Parathyroid adenoma (tissue), 2 donors: Measurements from ENCODE around the gene MRPS24.

ENCODE experiments used
- H2AFZ ChIP-seq: fragments of 300-600 bp; sonication (generic); one replicate; pipeline ENCODE4 v1.7.0; 2017; ENCODE audit warnings: antibody characterized with exemption, mild to moderate bottlenecking
- H3K27ac ChIP-seq: fragments of 300-600 bp; sonication (generic); one replicate; pipeline ENCODE4 v1.7.0; 2017
- H3K27me3 ChIP-seq: fragments of 300-600 bp; sonication (generic); one replicate; pipeline ENCODE4 v1.7.0; 2017; ENCODE audit warnings: low read length; ENCODE audit not compliant: control insufficient read depth, insufficient read depth
- H3K36me3 ChIP-seq: fragments of 300-600 bp; sonication (generic); one replicate; pipeline ENCODE4 v1.7.0; 2017; ENCODE audit warnings: low read length; ENCODE audit not compliant: control insufficient read depth, insufficient read depth
- H3K4me1 ChIP-seq: fragments of 300-600 bp; sonication (generic); one replicate; pipeline ENCODE4 v1.7.0; 2017; ENCODE audit warnings: control low read depth
- H3K4me2 ChIP-seq: fragments of 300-600 bp; sonication (generic); one replicate; pipeline ENCODE4 v1.7.0; 2017; ENCODE audit warnings: low read length
- H3K4me3 ChIP-seq: fragments of 300-600 bp; sonication (generic); one replicate; pipeline ENCODE4 v1.7.0; 2017; ENCODE audit warnings: low read depth, low read length
- H3K79me2 ChIP-seq: fragments of 300-600 bp; sonication (generic); one replicate; pipeline ENCODE4 v1.7.0; 2017; ENCODE audit warnings: control low read depth
- H3K9ac ChIP-seq: fragments of 300-600 bp; sonication (generic); one replicate; pipeline ENCODE4 v1.7.0; 2017; ENCODE audit warnings: mild to moderate bottlenecking
- H3K9me3 ChIP-seq: fragments of 300-600 bp; sonication (generic); one replicate; pipeline ENCODE4 v1.7.0; 2017; ENCODE audit warnings: low read length; ENCODE audit not compliant: control insufficient read depth
- TF ChIP-seq, protein P1 (sequence below): fragments of 300-600 bp; sonication (generic); IDR thresholded peaks from one replicate; pipeline ENCODE4 v1.7.0; 2017; ENCODE audit warnings: antibody characterized with exemption, mild to moderate bottlenecking
- donor health status: primary hyperparathyroidism.

MRPS24 gene

DNA sequence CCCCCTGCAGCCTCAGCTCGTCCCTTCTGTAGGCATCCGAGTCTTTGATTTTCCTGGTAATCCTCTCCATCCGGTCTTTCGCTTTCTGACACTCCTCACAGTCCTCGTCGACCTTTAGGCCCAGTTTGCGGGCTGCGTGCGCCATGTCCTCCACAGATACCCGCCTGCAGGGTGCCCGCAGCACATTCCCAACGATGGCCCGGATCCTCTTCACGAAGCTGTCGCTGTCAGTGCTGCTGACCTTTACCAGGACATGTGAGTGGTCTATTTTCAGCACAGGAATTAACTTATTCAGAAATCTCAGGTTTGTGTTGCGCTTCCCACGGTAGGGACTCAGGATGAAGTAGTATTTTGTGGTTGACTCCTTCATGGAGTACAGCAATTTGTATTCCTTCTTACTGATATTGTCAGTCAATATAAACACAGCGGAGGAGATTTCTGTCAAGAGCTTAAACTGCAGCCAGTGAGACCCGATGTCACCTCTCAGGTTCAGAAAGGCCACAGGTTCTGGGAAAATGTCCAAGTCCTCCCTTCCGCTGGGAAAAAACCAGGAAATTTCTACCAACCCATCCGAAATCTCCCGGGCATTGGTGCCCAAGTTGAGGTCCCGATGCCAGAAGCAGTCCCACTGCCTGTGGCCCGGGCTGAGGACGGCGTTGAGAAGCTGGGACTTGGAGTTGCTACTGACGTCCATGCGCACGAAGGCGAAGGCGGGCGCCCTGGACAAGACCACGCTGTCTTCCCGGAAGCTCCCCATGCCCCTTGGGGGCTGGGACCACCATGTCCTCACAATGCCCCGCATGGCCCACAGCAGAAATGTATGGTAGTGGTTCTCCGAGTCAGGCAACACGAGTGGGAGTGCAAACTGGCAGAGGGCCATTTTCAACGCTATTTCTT lies 8.9 kb upstream of the MRPS24 start:
- TF ChIP-seq, protein P1, sequence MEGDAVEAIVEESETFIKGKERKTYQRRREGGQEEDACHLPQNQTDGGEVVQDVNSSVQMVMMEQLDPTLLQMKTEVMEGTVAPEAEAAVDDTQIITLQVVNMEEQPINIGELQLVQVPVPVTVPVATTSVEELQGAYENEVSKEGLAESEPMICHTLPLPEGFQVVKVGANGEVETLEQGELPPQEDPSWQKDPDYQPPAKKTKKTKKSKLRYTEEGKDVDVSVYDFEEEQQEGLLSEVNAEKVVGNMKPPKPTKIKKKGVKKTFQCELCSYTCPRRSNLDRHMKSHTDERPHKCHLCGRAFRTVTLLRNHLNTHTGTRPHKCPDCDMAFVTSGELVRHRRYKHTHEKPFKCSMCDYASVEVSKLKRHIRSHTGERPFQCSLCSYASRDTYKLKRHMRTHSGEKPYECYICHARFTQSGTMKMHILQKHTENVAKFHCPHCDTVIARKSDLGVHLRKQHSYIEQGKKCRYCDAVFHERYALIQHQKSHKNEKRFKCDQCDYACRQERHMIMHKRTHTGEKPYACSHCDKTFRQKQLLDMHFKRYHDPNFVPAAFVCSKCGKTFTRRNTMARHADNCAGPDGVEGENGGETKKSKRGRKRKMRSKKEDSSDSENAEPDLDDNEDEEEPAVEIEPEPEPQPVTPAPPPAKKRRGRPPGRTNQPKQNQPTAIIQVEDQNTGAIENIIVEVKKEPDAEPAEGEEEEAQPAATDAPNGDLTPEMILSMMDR = no peak
- Histone ChIP-seq H3K4me2 (no peak overlapping the region), H3K27ac (no peak overlapping the region), H2AFZ (no peak overlapping the region), H3K9me3 (no peaks in the 10 kb centered on the region), H3K9ac (no peak overlapping the region), H3K36me3 (no peaks in the 10 kb centered on the region), H3K4me3 (no peak overlapping the region), H3K79me2 (peaks cover 2% of the 10 kb centered on the region), H3K4me1 (no peaks in the 10 kb centered on the region), H3K27me3 (no peaks in the 10 kb centered on the region)

DNA sequence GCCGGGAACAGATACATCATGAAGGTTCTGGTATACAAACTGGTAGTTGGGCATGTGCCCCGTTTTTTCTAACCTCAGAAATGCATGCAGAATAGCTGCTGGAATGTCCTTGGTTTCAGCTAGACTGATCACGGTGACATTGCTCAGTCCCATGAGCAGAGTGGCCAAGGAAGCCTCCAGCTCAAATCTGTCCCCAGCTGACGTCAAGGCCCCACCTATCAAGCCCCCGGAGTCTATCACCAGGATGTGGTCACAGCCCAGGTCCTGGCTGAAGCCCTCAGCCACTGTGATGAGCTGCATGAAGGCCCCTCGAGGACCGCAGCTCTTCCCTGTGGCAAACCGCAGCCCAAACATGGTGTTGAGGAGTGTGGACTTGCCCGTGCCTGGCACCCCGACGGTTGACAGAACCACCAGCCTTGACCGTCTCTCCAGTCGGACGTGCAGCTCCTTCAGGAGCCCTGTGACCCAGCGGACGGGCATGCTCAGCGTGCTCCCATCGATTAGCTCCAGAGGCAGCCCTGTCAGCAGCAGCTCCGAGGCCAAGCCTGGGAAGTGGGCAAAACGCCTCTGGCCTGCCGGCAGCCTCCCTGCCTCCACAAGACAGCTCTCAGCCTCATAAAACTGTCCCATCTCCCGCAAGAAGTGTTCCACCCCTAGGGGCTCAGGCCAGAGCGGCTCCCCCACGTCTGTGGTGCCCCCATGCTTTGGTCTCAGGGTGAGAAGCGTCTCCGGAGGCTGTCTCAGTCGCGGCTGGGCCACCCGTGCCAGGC lies 7.8 kb upstream of the MRPS24 start:
- H3K79me2 ChIP-seq = peaks cover 2% of the 10 kb centered on the region
- H3K27me3 ChIP-seq = no peaks in the 10 kb centered on the region
- no peak overlapping the region for H2AFZ ChIP-seq
- H3K4me1 ChIP-seq = no peaks in the 10 kb centered on the region
- H3K36me3 ChIP-seq = no peaks in the 10 kb centered on the region
- no peak overlapping the region for H3K4me3 ChIP-seq
- no peak overlapping the region for H3K27ac ChIP-seq
- no peak overlapping the region for H3K9ac ChIP-seq
- TF ChIP-seq, protein P1 = no peak
- no peak overlapping the region for H3K4me2 ChIP-seq
- no peaks in the 10 kb centered on the region for H3K9me3 ChIP-seq

DNA sequence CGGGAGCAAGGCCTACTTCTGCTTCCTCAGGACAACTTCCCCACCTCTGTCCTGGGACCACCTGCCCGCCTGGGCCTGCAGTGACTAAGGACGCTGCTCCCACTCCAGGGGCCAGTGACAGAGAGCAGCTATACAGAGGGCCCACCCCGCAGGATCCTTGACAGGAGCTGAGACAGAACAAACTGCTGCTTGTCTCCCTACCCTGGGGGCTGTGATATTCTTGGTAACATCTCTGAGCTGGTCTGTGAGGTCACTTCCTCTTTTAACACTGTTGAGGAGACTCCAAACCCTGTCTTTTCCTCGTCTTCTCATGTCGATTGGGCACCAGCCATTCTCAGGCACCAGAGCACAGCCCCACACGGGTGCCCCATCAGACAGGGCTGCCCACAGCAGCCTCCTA lies 6.9 kb upstream of the MRPS24 start:
- TF ChIP-seq, protein P1 = no peak
- H3K27me3 ChIP-seq = no peaks in the 10 kb centered on the region
- H3K9ac ChIP-seq = no peak overlapping the region

DNA sequence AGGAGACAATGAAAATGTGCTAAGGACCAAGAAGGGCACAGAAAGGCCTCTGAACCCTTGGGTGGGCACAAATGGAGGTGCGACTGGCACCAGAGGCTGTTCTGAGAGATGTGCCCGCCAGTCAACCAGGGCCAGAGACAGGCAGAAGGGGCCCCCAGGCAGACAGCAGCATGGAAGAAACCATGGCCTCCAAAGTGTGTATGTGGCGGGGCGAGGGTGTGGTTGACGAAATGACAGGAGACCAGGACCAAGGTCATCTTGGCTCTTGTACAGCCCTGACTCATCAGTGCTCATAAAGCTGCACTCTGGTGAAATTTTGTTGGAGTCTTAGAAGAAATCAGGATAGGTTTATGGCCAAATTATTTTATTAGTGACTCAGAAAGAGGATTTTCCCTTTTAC lies 4.0 kb upstream of the MRPS24 start:
- Histone ChIP-seq H3K9me3 (no peaks in the 10 kb centered on the region), H2AFZ (no peak overlapping the region), H3K4me2 (no peak overlapping the region), H3K36me3 (no peaks in the 10 kb centered on the region), H3K4me3 (no peak overlapping the region), H3K27me3 (no peaks in the 10 kb centered on the region), H3K9ac (no peak overlapping the region), H3K27ac (no peak overlapping the region), H3K4me1 (peaks cover 3% of the 10 kb centered on the region), H3K79me2 (no peaks in the 10 kb centered on the region)
- TF ChIP-seq, protein P1 = no peak

More for the DNA sequence above, 6.9 kb upstream of the MRPS24 start:
- H3K4me2 ChIP-seq = no peak overlapping the region
- H3K4me3 ChIP-seq = no peak overlapping the region
- H3K27ac ChIP-seq = no peak overlapping the region
- no peaks in the 10 kb centered on the region for H3K4me1 ChIP-seq
- no peaks in the 10 kb centered on the region for H3K36me3 ChIP-seq
- no peaks in the 10 kb centered on the region for H3K79me2 ChIP-seq
- H2AFZ ChIP-seq = no peak overlapping the region
- no peaks in the 10 kb centered on the region for H3K9me3 ChIP-seq
